T-helper 2 cell (primary cell): ENCODE results near the gene ZSWIM7.
"Not testable (repeated sequence)": the region's sequence is repeated elsewhere in the genome, so short reads cannot be mapped to it uniquely, and the experiment has no call there.

Experiments used
- DNase-seq, 5 experiments: peaks; one replicate each; pipeline versions ENCODE4 v3.0.0 to v3.0.0-alpha.2; 2012 to 2022

ZSWIM7 gene

DNA sequence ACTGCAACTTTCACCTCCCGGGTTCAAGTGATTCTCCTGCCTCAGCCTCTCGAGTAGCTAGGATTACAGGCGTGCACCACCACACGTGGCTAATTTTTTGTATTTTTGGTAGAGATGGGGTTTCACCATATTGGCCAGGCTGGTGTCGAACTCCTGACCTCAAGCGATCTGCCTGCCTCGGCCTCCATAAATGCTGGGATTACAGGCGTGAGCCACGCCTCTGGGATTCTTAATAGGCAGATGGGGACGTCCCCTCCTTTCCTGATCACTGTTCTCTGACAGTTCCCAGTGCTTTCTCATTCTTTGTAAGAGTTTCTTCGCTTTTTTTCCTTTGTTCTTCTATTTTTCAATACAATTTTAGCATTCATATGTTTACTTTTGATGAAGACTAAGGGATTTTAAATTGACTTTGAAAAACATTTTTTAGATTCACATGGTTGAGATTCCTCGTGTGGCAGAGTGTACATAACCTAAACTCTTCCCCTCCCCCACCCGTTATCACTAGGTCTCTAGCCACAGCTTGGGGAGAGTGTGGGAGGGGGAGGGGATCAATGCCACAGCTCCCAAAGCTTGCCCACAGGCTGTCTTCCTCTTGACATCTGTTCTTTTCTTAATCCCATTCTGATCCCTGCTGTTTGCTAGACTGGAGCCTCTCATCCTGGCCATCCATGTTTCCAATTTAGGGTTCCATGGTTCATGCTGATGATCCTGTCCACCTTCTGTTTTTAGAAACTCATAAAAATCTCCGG lies 43.5 kb downstream of the ZSWIM7 start:
- DNase-seq: peak in 1 of 5 experiments; percentile 17

DNA sequence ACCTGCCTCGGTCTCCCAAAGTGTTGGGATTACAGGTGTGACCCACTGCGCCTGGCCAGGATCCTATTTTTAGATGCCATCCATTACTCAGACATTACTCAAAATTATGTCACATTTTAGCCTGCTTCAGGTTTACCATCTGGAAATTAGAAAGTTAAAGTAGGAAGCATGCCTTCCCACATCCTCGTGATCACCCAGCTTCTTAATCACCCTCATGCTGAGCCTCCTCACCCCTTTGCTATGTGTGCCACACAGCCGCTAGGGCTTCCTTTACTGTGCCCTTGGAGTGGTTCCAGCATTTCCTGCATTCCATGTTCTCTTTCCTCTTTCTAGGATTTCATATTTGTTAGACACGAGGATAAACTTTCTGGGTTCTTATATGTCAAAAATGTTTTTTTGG lies 45.3 kb downstream of the ZSWIM7 start:
- DNase-seq: no peak

DNA sequence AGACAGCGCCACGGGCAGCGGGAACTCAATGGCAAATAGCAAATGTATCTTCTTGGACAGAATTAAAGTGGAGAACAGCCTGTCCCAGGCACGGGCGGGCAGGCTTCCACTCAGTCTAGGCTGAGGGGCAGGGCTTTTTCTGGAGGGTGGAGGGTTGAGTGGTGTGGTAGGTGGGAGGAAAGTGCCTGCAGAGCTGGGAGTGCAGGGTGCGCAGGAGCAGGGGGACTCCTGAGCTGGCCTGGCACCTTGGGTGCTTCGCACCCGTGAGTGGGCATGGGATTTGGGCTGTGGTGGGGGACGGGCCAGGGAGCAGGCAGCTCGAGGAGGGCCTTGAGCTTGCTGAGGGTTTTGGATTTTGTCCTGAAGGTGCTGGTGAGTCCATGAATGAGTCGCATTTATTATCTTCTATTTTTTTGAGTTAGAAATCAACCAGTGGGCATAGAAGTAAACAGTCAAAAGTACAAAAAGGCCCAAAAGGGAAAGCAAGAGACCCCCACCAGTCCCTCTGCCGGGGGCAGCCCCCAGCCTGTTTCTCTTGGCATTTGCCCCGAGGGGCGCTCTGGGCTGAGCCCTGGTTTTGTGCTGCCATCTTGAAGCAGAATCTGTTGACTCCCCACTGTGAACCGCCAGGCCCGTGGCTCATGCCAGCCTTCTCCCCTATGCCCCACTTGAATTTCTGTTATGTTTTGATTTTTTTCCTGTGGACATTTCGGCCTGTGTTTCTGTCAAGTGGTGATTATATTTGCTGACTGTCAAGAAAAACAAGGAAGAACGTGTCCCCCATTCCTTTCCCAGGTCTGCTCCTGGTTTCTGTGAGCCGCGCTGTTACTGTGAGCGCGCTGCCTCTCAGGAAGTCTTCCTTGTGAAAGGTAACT lies 46.4 kb downstream of the ZSWIM7 start:
- DNase-seq: no peak

DNA sequence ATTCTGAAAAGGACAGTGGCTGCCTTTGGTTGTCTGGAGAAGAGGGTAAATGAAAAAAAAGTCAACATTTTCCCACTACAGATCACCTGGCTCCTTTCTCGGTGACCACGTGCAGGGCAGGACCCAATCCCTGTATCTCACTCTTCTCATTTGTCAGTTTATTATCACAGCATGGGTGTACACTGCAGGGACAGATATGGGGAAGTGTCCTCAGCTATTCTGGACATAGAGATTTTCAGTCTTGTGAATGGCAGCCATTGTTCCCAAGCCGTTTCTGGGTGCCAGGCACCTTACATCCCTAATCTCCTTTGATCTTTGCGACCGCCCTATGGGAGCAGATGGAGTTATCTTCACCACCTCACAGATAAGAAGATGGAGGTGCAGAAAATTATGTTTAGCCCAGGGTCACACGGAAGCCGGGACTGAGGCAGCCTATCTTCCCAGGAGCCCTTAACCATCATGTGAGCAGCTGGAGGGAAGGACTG lies 47.4 kb downstream of the ZSWIM7 start:
- no peak for DNase-seq

DNA sequence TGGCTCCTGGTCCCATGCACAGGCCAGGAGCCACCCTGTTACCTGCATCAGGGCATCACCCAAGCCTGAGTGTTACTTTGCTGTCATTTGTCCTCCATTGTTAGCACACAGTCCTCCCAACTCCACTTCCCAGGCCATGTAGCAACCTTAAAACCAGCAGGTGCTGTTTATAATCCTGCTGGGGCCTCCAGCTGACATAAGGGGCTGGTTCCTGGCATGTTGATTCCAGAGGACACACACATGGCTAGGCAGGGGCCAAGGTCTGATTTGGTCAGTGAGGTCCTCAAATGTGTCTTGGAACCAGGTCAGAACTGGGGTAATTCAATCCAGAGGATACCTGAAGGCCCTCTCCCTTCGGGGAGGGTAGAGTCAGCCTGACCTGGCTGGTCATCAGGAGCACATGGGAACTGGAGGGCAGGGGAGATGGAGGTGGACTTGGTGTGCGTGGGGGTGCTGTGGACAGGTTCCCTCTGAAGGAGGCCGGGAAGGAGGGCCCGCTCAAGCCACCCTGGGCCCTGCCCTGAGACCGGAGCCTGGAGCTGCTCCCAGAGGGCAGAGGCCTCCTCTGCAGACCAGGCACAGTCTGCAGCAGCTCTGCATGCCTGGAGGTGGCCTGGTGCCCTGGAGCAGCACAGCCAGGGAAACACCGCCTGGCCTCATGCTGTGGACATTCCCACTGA lies 48.0 kb downstream of the ZSWIM7 start:
- DNase-seq: no peak

DNA sequence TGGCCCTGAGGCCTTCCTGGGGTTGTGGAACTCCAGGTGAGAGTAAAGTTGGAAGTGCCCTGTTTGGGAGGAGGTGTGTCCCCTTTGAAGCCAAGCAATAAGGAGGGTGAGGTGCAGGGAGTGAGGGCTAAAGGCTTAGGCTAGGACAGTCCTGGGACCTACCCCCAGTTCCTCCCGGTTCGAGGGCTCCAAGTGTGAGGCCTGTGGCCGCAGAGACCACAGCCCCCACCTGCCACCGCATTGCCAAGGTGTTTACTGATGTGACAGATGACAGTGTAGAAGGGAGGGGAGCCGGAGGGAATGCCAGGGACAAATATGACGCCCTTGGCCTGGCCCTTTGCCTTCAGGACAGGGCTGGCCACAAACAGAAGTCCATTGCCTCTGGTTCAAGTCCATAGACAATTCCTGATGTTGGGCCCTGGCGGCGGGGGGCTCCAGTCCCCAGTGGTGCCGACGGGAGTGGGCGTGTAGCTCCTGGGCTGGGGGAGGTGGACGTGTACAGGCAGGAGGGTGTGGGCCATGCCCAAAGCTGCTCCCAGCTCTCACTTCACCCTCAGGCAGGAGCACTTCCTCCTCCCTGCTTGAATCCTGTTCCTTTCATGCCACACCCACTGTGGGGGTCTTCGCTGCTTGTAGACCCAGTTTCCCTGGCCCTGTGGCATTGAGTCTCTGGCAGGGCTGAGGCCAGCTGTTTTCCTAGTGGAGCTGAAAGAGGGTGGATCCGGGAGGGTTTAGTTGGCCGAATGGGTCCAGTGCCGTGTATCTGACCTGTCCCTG lies 51.3 kb downstream of the ZSWIM7 start:
- no peak for DNase-seq

DNA sequence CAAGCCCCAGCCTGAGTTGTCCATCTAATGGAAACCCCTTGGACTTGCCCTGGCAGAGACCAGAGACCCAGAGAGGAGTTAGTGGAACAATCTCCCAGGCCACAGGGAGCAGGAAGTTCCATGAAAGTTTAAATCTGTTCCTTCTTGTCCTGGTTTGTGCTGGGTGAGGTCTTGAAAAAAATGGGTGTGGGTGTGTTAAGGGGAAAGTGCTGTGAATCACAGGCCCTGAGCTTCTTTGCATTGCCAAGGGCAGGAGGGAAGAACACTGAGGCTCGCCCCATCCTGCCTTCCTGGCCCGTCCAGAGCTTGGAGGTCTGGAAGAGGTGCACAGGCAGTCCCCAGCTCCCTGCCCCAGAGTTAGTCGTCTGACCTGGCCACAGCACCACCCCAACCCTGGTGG lies 52.2 kb downstream of the ZSWIM7 start:
- DNase-seq: no peak

DNA sequence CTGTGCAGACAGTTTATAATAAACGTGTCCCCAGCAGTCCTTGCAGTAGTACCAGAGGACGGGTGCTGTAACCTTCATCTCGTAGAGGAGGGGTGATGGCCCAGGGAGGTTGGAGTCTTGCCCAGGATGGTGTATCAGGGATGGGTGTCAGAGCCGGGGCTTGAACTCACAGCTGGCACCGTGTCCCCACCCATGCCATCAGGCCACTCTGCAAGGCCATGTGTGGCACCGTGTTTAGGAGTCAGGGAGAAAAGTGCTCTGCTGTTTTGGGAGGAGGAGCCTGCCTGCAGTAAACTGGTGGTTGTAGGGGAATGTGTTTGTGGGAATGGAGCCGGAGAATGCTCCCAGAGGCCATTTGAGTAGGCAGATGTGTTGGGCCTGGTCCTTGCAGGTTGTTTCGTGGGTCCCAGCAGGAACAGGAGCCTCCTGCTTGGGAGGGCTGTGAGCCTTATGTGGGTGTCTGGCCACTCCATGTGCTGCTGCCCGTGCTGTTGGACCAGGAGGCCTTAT lies 52.8 kb downstream of the ZSWIM7 start:
- no peak for DNase-seq

DNA sequence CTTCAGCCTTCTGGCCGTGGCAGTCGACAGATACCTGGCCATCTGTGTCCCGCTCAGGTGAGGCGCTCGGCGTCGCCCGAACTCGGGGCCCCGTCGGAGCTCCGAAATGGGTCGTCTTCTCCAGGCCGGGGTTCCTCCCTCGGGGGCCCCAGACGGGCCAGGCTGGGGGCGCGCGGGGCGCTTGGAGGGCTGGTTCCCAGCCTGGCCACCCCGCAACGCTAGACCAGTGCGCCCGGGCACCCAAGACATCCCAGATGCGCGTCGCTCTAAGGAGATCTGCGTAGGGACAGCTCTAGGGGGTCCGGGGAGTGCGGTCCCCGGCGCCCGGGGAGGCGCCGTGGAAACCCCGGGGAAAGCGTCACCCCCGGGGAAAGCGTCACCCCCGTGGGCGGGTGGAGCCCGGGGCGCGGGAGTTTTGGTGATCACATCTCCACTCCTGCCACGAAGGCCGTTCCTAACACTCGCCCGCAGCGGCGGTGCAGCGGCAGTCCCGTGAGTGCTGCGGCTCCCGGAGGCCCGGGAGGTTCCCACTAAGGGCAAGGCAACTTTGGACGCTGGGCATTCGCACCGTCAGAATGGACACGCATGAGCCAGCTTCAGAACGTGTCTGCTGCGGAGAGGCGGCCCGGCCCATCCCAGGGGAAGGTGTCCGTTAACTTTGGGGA lies 53.8 kb downstream of the ZSWIM7 start:
- peak in 1 of 5 experiments; percentile 12 for DNase-seq

DNA sequence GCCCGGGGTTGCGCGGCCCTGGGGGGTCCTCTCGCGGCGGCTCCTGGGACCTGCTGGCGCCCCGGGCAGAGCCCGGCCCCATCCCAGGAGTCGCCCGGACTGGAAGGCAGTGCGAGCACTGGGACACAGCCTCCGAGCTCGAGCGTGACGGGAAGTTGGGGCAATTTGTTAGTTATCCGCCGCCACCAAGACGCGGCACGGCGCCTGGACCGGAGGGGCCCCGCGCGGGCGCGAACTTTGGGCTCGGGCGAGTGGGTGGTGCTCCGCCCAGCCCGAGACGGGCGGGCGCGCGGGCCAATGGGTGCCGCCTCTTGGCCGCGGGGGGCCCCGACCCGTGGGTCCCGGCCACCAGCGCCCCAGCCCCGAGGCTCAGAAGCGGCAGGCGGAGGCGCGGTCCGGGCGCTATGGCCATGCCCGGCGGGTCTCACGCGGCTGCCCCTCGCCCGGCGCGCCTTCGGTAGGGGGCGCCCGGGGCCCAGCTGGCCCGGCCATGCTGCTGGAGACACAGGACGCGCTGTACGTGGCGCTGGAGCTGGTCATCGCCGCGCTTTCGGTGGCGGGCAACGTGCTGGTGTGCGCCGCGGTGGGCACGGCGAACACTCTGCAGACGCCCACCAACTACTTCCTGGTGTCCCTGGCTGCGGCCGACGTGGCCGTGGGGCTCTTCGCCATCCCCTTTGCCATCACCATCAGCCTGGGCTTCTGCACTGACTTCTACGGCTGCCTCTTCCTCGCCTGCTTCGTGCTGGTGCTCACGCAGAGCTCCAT lies 54.6 kb downstream of the ZSWIM7 start, which contains the start of gene ADORA2B:
ADORA2B (plus strand) TSS at position 372 of the 768 bp plus-strand sequence; CDS start at position 491, 119 bp downstream.
- peak in 2 of 5 experiments; percentile 27 to 56 for DNase-seq

DNA sequence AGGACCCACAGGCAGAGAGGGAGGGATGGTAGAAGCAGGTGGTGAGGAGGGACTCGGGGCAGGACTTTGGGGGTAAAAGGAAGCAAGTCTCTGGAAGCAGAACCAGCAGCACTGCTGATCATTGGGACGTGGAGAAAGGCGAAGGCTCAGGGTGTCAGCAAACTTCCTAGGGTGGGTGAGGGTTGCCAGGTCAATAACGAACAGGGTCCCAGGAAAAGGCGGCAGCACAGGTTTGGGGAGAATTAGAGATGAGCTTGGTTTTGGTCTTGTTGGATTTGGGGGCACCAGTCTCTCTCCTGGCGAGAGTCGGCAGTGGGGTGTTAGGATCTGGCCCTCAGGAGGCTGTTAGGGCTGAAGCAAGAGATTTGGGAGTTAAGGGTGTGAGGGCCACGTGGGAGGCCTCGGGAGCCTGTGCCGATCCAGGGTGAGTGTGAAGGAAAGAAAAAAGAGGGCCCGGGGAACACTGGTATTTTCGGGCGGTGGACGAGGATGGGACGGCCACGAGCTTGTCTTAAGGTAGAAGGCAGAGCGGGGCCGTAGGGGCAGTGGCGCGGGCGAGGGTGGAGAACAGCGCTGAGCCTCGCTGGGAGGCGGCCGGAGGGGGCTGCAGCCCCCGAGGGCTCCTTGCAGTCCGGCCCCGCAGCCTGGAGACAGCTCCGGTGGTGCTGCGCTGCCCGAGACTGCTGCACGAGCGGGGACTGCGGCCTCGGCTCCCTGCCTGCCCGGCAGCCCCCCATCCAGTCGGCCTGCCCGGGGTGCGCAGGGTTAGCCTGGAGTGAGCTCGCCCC lies 55.3 kb downstream of the ZSWIM7 start:
- no peak for DNase-seq

DNA sequence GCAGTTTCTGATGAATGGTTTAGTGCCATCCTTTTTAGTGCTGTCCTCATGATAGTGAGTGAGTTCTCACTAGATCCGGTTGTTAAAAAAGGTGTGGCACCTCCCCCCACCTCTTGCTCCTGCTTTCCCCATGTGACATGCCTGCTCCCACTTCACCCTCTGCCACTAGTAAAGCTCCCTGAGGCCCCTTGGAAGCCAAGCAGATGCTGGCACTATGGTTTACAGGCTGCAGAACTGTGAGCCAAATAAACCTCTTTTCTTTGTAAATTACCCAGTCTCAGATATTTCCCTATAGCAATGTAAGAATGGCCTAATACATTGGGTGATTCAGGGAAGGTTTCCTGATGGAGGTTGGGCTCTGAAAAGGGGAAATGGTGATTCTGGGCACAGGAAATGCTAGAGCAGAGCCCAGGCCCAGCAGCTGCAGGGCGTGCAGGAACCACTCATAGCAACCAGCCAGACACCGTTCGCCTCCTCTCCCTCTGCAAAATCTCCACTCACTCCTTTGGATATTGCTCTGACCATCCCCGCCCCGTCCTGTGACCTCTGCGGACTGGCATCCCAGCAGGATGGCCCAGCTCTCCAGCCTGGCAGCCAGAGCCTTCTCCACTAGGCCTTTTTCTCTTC lies 57.2 kb downstream of the ZSWIM7 start:
- no peak for DNase-seq

DNA sequence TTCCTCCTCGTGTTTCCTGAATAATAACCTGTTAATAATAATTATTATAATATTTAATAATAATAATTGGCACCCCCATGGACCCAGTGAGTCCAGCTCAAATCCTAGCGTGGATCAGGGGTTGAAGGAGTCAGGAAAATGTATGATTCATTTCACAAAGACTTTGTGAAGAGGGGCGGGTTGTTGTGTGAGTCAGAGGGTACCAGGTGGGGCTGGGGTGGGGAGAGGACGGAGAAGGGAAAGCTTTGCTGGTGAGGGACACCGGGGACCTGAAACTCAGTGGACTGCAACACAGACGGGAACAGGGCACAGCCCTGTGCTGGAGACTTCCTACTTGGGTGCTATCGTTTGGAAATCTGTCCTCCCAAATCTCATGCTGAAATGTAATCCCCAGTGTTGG lies 57.7 kb downstream of the ZSWIM7 start:
- no peak for DNase-seq

DNA sequence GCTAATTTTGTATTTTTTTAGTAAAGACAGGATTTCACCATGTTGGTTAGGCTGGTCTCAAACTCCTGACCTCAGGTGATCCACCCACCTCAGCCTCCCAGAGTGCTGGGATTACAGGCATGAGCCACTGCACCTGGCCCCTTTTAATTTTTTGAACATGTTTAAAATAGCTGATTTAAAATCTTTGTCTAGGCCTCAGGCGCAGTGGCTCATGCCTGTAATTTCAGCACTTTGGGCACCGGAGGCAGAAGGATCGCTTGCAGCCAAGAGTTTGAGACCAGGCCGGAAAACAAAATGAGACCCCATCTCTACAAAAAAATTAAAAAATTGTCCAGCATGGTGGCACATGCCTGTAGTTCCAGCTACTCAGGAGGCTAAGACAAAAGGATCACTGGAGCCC lies 63.0 kb downstream of the ZSWIM7 start:
- not testable (repeated sequence) for DNase-seq

DNA sequence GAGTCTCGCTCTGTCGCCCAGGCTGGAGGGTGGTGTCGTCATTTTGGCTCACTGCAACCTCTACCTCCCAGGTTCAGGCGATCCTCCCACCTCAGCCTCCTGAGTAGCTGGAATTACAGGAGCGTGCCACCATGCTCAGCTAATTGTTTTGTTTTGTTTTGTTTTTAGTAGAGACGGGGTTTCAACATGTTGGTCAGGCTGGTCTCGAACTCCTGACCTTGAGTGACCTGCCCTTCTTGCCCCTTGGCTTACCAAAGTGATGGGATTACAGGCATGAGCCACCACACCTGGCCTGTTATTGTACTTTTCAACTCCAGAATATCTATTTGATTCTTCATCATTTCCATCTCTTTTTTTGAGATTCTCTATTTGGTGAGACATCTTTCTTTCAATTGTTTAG lies 63.6 kb downstream of the ZSWIM7 start:
- no peak for DNase-seq

DNA sequence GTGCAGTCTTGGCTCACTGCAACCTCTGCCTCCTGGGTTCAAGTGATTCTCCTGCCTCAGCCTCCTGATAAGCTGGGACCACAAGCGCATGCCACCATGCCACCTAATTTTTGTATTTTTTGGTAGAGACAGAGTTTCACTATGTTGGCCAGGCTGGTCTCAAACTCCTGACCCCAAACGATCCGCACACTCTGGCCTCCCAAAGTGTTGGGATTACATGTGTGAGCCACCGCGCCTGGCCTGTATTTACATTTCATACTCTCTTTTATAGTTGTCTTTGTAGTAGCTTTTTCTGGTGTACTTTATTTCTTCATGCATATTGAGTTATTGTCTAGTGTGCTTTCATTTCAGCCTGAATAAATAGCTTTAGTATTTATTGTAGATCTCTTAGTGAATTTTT lies 64.6 kb downstream of the ZSWIM7 start:
- DNase-seq: no peak

DNA sequence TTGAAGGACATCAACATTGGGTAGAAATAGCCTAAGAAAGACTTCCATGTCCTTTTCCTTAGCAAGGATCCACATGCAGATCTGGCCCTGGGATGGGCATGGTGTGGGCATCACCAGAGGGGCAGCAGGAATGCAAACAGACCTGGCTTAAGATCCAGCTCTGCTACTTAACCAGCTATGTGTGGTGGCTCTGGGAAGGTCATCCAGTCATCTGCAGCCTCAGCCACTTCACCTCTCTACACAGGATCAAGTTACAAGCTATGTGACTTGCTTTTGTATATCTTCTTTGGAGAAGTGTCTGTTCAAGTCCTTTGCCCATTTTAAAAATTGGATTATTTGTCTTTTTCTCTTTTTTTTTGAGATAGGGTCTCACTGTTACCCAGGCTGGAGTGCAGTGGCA lies 68.1 kb downstream of the ZSWIM7 start:
- DNase-seq: no peak

DNA sequence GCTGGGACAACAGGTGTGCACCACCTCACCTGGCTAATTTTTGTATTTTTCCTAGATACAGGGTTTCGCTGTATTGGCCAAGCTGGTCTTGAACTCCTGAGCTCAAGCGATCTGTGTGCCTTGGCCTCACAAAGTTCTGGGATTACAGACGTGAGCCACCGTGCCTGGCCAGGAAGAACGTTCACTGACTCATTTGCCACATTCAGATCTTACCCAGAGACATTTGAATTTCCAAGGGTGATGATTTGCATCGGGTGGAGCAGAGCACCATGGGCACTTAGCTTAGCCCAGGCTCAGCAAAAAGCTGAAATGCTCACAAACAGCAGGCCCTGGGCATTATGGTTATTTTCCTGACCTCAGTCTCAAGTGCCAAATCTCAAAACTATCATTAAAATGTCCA lies 69.1 kb downstream of the ZSWIM7 start:
- no peak for DNase-seq

DNA sequence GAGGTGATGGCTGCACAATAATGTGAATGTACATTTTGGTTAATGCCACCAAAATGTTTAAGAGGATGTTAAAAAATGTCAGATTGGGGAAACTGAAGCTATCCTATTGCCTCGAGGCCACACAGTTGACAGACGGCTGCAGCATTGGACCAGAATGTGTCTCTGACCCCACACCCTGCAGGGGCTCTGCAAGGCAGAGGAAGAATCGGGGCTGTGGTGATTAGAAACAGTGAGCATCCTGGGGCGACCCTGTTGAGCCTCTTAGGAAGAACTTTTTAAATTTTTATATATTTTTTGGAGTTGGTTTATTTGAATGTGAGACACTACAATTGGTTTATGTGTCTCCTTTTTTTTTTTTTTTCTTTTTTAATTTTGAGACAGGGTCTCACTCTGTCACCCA lies 69.6 kb downstream of the ZSWIM7 start:
- DNase-seq: no peak
